Measurements from ENCODE around the gene ARX.

- TF ChIP-seq CTCF (IDR thresholded peaks at IDR 0.05; ENCODE audit: poor library complexity, severe bottlenecking) (no peak), TAF1 (IDR thresholded peaks at IDR 0.05; ENCODE audit: low read depth) (no peak), POLR2AphosphoS5 (IDR thresholded peaks at IDR 0.05) (no peak), MXI1 (conservative IDR thresholded peaks at IDR 0.05; ENCODE audit: poor library complexity, severe bottlenecking) (no peak), REST (IDR thresholded peaks at IDR 0.05; ENCODE audit: borderline replicate concordance) (no peak), EZH2 (IDR thresholded peaks at IDR 0.05; ENCODE audit: borderline replicate concordance, insufficient read depth, low read length, poor library complexity, severe bottlenecking) (no peak), EP300 (conservative IDR thresholded peaks at IDR 0.05; ENCODE audit: poor library complexity, severe bottlenecking) (no peak), SMC3 (conservative IDR thresholded peaks at IDR 0.05; ENCODE audit: poor library complexity) (no peak), RAD21 (conservative IDR thresholded peaks at IDR 0.05) (no peak)
Observed at GRCh38 chrX:24965372-24965771, 50.4 kb downstream of the ARX start.

All from neural cell (in vitro differentiated cells).